Hematopoietic multipotent progenitor cell treated with erythropoietin and hydrocortisone succinate and interleukin-3 and kit ligand, for 6 days (in vitro differentiated cells): Measurements from ENCODE around the gene CHST8.

Experiments
- DNase-seq: peaks from one replicate; pipeline ENCODE4 v3.0.0-alpha.2; 2015

The CHST8 gene

DNA sequence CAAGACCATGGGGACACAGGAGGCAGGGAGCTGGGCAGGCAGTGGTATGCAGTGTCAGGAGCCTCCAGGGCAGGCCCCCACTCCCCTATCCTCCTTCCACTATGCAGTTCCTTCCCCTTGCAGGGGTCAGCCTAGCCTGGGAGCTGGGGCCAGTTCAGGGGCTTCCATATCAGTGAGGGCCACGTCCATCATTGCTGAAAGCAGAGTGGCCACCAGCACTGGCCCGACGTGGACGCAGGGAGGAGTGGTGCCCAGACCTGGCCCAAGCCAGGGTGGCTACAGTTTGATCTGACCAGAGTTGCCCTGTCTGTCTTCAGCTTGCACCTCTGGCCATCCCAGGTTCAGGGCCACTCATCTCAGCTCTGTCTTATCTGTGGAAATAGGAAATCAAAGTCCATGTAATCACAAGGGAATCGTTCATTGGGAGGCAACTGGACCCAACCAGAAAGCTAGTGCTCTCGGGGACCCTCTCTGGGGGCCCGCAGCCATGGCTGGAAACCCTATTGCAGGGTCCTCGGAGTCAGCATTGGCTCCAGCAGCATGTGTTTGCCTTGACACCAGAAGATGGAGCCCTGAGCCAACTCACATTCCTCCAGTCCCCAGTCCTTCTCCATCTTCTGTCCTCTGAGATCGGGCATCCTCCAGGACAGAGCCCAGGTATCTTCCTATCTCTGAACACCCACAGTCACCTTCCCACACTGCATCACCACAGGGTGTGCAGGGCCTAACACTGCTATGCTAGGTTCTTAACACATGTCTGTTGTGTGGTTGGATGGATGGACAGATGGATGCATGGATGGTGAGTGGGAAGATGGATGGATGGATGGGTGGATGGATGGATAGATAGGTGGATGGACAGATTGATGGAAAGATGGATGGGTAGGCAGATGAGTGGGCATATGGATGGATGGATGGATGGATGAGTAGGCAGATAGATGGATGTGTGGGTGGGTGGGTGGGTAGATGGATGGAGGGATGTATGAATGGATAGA is 99.2 kb downstream of the CHST8 start:
- no peak for DNase-seq

DNA sequence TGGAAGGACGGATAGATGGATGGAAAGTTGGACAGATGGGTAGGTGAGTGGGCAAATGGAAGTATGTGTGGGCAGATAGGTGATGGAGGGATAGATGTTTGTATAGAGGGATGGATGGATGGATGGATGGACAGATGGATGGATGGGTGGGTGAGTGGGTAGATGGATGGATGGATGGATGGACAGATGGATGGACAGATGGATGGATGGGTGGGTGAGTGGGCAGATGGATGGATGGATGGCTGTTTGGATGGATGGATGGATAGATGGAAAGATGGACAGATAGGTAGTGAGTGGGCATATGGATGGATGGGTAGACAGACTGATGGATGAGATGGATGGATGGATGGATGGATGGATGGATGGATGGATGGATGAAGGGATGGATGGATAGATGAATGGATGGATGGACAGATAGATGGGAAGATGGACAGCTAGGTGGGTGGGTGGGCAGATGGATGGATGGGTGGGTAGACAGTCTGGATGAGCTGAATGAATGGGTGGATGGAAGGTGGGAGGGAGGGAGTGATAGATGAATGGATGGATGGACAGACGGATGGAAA is 100.1 kb downstream of the CHST8 start:
- no peak for DNase-seq

DNA sequence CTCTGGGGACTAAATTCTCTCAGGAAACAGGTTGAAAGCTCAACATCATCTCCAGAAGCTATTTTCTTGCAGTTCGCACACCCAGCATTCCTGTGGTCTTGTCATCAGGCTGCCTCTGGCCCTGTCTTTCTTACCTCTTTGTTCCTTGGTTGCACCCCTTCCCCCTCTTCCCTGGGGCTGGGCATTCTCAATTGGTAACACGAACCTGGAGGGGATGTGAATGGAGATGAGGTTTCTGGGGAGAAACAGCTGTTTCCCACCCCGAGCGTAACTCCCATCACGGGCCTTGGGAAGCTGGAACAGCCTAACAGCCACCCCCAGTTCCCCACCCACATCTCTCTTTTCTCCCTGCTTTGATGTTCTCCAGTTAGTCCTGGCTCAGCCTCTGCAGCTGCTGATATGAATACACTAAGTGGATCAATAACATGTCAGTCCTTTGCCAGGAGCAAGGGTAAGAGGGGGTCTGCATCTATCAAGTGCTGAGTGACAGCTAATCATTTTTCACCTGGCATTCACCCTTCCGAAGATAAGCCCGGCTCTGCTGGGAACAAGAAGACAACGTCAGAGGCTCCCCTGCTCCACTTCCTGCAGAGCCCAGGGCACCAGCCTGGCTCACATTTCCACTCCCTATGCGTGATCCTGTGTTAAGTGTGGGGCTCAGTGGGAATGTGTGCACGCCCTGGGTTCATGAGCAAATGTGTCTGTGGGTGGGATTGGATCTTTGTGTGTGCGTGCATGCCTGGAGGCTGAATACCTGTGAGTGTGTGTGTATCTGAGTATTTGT is 100.9 kb downstream of the CHST8 start:
- no peak for DNase-seq

DNA sequence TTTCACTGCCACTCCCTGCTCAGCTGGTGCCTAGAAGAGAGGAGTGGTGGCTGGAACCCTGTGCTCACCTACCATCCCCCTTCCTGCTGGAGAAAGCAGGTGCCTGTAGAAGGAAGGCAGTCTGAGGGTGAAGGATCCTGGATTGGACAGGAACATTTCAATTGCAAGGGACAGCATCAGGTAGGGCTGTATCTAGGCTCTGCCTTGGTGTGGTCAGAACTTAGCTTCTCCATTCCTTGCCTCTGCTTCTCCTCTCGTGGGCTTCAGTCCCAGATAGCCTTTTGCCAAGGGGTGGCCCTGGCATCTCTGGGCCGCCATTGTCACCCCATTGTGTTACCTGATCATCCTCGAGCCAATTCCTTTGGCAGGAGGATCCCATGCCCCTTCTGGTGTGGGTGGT is 101.8 kb downstream of the CHST8 start:
- no peak for DNase-seq

DNA sequence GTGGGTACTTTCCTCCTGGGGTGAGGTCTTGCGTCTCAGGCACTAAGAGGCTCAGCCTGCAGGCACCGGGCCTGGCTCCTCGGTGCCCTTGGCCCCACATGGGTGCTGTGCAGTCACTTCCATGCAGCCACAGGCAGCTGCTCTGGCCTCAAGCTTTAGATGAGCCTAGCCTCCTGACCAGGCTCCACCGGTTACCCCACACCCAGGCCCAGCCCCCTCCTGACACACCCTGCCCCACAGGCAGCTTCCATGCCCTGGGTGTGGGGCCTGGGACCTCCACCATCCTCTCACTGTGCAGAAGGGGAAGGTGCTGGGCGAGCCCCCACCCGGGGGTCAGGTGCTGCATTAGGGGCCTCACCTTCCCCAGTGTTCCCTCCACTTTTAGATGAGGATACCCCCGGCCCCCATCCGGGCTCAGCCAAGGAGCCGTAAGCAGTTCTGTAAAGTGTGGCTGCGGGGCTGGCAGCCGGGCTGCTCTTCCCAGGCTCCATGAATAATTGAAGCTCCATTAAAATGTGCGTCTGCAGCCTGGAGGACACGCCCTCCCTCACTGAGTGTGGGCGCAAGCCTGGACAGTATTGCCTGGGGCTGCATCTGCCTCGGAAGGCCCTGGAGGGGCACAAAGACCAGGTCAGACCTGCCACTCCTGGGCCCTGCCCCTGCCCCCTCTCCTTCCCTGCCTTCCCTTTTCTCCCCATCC is 102.4 kb downstream of the CHST8 start:
- DNase-seq = no peak

DNA sequence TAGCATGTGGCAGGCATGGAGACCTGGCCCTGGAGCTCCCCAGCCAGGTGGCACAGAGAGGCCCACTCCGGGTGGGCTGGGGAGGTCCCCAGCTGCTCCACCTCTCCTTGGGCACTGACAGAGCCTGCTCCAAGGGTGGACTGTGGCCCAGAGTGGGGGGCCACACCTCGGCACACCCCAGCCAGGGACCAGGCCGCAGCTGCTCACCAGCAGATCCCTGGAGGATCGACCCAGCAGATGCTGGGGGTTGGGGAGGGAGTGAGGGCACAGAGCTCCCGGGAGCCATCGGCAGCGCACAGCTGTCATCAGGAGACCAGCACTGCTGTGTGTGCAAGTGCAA is 102.9 kb downstream of the CHST8 start:
- DNase-seq = no peak

DNA sequence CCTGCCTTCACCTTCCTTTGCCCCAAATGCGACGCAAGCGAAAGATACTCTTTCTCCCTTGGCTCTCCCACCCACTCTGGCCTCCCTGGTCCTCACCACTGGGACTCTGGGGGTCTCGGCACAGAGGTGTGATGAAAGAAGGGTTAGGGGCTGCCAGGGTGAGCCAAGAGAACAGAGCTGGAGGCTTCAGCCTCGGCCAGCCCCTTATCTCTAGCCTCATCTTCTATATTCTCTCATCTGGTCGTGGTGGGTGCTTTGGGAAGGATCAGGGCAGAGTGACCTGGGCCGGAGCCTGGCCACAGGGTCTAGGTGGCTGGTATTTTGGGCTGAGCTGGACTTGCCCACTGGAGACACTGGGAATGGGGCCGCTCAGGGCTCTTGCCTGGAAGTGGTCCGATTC is 103.8 kb downstream of the CHST8 start:
- no peak for DNase-seq

DNA sequence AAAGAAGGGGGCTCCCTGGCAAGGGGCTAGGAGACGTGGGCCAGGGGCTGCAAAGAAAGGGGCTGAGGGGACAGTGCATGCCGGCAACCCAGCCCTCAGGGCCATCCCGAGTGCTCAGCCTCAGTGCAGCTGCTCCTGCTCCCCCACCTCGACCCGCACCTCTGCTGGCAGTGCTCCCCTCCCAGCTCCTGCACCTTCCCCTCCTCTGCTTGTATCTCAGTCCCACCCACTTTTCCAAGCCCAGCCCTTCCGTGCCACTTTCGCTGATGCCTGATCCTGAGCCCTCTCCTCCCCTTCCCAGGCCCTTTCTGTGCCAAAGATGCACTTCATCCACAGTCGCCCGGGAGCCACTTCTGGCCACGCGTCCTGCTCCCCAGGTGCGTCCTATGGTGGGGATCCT is 105.0 kb downstream of the CHST8 start:
- DNase-seq = no peak

DNA sequence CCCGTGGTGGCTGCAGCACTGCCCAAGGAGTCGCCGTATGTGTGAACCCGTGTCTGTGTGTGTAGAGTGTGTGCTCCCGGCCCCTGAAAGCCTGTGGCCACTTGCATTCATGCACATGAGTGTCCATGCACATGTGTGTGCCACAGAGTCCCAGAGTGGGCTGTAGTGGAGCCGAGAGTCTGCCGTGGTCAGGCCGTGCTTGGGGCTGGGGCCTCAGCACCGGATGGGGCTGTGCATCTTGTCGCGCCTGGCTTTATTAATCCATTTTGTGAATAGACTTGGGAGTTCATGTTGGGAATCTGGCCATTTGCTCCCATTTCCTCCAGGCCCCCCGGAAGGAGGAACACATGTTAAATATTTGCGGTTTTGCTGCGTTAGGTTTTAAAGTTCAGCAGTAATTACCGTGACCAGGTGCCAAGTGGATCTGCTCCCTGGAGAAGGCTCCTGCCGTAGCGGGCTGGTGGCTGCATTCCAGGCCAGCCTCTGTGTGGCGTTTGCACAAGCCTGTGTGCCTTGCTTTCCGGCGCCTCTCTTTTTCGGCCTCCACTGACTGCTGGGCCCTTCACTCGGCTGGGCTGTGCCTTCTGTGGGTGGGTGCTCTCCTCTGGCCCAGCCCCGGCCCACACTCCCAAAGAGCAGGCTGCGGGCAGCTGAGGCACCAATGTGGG is 105.7 kb downstream of the CHST8 start:
- no peak for DNase-seq

DNA sequence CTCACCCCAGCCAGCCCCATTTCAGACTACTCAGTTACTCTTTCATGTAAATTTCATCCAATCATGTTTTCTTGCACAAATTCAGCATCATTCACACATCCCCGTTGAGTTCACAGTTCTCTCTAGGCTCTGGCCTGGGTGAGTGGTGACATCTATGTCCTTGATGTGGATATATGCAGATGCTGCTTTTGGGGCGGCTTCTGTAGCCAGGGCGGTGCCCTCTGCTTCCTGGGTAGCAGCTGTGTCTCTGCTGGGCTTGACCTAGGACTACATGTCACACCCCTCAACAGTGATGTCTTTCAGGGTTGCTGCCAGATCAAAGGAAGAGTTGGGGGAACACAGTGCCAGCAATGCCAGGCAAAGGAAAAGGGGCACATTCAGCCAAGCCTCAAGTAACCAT is 106.4 kb downstream of the CHST8 start:
- no peak for DNase-seq

DNA sequence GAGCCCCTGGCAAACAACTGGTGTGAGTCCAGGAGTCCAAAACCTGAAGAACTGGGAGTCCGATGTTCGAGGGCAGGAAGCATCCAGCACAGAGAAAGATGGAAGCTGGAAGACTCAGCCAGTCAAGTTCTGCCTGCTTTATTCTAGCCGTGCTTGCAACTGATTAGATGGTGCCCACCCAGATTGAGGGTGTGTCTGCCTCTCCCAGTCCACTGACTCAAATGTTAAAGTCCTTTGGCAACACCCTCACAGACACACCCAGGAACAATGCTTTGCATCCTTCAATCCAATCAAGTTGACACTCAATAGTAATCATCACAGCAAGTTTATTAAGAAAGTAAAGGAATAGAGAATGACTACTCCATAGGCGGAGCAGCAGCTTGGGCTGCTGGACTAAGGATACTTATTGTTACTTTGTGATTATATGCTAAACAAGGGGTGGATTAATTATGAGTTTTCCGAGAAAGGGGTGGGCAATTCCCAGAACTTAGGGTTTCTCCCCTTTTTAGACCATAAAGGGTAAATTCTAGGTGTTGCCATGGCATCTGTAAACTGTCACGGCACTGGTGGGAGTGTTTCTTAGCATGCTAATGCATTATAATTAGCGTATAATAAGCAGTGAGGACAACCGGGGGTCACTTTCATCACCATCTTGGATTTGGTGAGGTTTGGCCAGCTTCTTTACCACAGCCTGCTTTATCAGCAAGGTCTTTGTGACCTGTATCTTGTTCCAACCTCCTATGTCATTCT is 109.3 kb downstream of the CHST8 start:
- DNase-seq = no peak

DNA sequence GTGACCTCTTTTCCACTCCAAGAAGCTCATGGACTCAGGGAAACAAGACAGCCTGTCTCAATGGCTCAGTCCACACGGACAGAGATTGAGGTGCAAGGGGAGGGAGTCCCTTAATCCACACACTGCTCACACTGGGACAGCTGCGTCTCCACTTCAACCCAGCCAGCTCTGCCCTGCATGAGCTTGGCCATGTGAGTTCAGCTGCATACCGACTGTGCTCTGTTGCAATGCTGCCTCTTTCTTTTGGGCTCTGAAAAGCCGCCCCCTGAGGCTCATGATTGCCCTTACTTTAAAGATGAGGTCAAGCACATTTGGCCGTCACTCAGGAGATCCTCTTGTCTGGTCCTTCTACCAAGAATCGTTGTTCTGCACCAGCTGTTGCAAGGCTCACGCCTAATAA is 110.1 kb downstream of the CHST8 start:
- DNase-seq = no peak

DNA sequence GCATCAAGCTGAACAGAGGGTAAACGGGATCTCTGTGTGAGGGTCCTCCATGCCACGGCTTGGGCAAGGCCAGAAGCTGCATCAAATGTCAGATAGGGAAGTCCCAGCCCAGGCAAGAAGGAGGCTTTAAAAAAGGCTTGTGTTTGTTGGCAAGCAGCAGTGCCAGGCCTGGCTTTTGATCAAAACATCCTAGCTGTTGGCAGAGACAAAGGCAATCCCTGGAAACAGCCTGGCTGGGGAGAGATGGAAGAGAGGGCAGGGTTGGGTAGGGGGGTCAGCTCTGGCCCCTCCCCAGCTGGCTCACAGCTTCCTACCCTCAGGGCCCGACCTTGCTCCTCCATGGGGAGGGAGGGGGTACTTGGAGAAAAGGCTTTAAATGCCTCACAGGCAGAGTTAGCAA is 113.2 kb downstream of the CHST8 start:
- DNase-seq = no peak

DNA sequence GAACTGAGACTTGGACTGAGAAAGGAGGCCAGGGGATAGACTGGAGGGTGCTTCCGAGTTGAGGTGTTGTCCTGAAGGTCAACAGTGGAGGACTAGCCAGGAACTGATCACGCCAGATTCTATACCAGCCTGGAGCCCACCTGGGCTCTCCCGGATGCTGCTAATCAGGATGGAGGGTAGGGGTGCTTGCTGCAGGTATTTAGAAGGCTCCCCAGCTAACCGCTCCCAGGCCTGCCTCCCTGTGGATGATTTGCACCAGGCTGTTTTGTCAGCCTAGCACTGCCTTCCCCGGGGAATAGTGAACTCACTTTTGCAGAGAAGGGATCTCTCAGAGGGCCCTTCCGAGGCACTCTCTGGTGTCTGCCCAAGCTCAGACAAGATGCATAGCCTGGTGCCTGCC is 114.4 kb downstream of the CHST8 start:
- no peak for DNase-seq

DNA sequence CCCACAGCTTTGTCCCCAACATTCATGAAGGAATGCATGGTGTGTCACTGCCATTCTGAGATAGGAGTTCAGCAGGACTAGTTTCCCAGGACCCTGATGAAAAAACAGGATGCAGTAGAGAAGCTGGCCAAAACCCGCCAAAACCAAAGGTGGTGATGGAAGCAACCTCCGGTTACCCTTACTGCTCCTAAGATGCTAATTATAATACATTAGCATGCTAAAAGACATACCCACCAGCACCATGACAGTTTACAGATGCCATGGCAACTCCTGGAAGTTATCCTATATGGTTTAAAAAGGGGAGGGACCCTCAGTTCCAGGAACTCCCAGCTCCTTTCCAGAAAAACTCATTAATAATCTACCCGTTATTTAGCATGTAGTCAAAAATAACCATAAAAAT is 115.0 kb downstream of the CHST8 start:
- DNase-seq = no peak

DNA sequence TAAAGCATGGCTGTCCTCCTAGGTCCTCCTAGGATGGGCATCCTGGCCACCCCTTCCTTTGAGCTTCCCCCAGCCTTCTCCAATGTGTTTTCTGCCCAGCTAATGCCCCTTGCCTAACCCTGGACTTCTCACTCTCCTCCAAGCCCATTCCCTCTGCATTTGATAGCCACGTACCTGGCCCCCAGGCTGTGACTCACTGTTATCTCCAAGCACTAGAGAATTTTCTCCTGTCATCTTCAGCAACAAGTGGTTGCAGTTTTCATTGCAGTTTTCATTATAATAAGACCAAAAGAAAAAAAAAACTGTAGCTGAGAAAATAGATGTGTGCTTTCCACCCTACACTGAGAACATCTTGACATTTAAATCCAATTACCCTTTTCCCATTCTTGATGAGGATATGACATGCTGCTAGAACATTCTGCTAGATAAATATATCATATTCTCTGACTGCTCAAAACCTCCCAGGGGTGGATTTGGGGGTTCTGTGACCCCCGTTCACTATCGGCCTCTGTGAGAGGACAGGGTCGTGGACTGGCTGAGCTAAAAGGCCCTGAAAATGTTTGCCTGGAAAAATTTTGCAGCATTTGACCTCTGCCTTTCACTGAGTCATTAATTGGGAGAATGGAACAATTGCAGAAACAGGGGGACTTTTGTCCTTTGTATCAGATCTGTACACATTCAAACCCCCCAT is 116.1 kb downstream of the CHST8 start:
- no peak for DNase-seq

DNA sequence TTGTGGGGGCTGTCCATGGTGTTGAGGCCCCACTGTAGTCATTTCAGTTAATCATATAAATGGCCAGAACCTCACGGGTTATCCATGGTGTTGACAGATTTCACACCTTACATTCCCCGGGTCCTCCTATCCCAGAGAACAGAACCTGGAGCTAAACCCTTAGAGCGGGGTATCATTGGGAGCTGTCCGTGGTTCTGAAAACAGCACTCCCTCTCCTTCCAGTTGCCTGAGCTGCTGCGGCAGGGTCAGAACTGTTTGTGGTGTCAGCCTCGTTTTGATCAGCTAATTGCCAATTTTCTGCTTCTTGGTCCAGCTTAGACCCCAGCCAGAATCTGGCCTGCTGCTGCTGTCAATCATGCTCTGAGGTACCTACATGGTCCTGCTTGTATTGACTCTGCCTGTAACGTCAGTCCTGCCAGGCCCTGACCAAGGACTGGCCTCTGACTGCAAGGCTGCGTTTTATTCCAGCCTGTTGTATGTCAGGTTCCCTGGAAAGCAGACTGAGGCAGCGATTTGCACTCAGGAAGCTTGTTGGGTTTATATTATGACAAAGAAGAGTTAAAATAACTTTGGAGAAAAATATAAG is 119.2 kb downstream of the CHST8 start:
- peak; percentile 74 for DNase-seq

DNA sequence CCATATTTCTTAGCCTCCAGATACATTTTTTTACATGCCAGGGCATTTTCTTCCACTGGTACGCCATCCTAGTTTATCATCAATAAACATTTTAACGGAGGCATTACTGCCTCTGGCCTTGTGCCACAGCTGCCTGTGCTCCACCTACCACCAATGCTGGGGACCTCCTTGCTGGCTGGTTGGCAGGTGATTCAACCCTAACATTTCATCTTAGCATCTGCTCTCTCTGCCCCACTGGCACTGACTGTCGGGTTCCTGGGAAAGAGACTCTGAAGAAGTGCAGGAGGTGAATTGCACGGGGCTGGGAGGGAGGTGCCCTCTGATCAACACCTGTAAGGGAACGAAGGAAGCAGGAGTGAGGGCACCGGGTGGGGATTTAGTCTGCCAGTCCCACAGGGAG is 123.5 kb downstream of the CHST8 start:
- no peak for DNase-seq

DNA sequence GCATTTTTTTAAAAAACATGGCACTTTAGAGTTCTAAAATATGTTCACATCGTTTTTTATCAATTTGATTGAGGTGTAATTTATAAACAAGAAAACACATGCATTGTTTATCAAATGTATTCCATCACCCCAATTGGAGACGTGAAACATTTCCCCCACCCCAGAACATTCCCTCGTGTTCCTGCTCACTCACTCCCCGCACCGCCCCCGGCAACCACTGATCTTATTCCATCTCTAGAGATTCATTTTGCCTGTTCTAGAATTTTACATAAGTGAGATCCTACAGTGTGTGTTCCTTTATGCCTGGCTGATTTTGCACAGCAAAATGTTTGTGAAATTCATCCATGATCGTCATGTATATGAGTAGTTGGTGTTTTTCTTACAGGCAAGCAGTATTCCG is 124.4 kb downstream of the CHST8 start:
- no peak for DNase-seq

DNA sequence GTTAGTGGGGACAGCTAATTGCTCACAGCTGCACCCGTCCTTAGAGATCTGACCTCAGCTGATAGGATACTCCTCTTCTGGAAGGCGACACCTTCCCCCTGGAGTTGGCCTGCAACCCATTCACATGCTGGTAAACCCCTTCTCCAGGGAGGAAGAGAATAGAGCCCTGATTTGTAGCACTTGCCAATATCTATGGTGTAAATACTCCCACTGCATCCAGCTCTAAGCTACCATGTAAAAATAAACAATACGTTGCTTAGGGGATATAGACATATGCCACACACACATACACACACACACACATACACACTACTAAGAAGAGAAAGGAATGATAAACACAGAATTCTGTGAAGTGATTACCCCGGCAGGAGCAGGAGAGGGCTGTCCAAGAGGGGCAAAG is 125.5 kb downstream of the CHST8 start:
- DNase-seq = no peak

DNA sequence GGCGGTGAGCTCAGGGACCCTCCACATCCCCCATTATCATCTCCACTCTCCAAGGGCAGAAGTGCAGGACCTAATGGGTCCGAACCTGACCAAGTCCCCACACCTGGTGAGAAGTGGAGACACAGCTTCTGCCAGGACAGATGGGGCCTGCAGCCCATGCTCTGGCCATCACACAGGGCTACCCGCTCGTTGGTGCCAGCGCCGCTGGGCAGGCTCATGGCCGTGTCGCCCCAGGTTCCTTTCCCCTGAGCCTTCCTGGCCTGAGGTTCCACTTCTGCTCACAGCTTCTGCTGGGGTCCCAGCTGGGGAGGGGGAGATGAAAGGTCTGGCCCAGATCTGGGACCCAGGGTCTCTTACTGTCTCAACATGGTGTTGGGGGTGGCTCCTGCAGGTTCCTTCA is 126.5 kb downstream of the CHST8 start:
- no peak for DNase-seq
